ENCODE results near the gene ATAD2B. TPM values are rescaled to one million over a fixed set of nuclear protein-coding genes. Genes with fewer than 3 reads are reported as not detected.
"Not testable (repeated sequence)": the region's sequence is repeated elsewhere in the genome, so short reads cannot be mapped to it uniquely, and the experiment has no call there.

The ATAD2B gene
- total and polyA plus RNA-seq, 4 donors, result 4.1 to 77.3 (median 17.0) TPM

GRCh38 chr2:23745068-23745725 is 181.7 kb downstream of the ATAD2B start:
- Histone ChIP-seq H3K27ac (ENCODE audit: low read depth in 1 of 2, low read length in 1 of 2) (no peak overlapping the region), H3K36me3 (ENCODE audit: control insufficient read depth in 4 of 4, insufficient read depth in 4 of 4, low read length in 4 of 4) (peaks cover 0 to 3% (median under 1%) of the 10 kb centered on the region in 4 donors), H3K4me3 (no peak overlapping the region), H3K27me3 (ENCODE audit: control insufficient read depth in 3 of 3, insufficient read depth in 3 of 3, low read length in 2 of 3) (no peaks in the 10 kb centered on the region), H3K9me3 (ENCODE audit: control insufficient read depth in 4 of 4, insufficient read depth in 3 of 4, low read length in 3 of 4) (no peaks in the 10 kb centered on the region), H3K4me1 (ENCODE audit: control insufficient read depth in 5 of 5, insufficient read depth in 5 of 5, low read length in 5 of 5) (peaks cover 0 to 6% (median 0%) of the 10 kb centered on the region in 5 donors), H3K9ac (ENCODE audit: insufficient read depth in 1 of 2, low read length in 2 of 2) (no peak overlapping the region)
- no peak for TF ChIP-seq CTCF (IDR thresholded peaks at IDR 0.05; ENCODE audit: control extremely low read depth, extremely low read depth)
- no peak for ATAC-seq (ENCODE audit: insufficient read depth, low FRiP score)
- DNase-seq, result no peak
- whole genome bisulfite sequencing, 2 donors, result 89 to 92% methylated on average over 8 of the region's 8 CpGs

GRCh38 chr2:23736783-23737182 is 190.1 kb downstream of the ATAD2B start:
- H3K9ac ChIP-seq (ENCODE audit: insufficient read depth in 1 of 2, low read length in 2 of 2); H3K27ac ChIP-seq (ENCODE audit: low read depth in 1 of 2, low read length in 1 of 2); ATAC-seq (ENCODE audit: insufficient read depth, low FRiP score); H3K4me1 ChIP-seq (ENCODE audit: control insufficient read depth in 5 of 5, insufficient read depth in 5 of 5, low read length in 5 of 5); H3K9me3 ChIP-seq (ENCODE audit: control insufficient read depth in 4 of 4, insufficient read depth in 3 of 4, low read length in 3 of 4); H3K36me3 ChIP-seq (ENCODE audit: control insufficient read depth in 4 of 4, insufficient read depth in 4 of 4, low read length in 4 of 4); H3K4me3 ChIP-seq; H3K27me3 ChIP-seq (ENCODE audit: control insufficient read depth in 3 of 3, insufficient read depth in 3 of 3, low read length in 2 of 3); DNase-seq: not testable (repeated sequence)
- 96 to 97% methylated on average over 9 of the region's 9 CpGs for WGBS, 2 donors

GRCh38 chr2:23734416-23734815 is 192.5 kb downstream of the ATAD2B start:
- ATAC-seq (ENCODE audit: insufficient read depth, low FRiP score), result no peak

GRCh38 chr2:23723029-23723428 is 203.9 kb downstream of the ATAD2B start:
- DNase-seq; H3K9me3 ChIP-seq (ENCODE audit: control insufficient read depth in 4 of 4, insufficient read depth in 3 of 4, low read length in 3 of 4); H3K27ac ChIP-seq (ENCODE audit: low read depth in 1 of 2, low read length in 1 of 2); H3K4me3 ChIP-seq; ATAC-seq (ENCODE audit: insufficient read depth, low FRiP score); H3K27me3 ChIP-seq (ENCODE audit: control insufficient read depth in 3 of 3, insufficient read depth in 3 of 3, low read length in 2 of 3); H3K9ac ChIP-seq (ENCODE audit: insufficient read depth in 1 of 2, low read length in 2 of 2): not testable (repeated sequence)
- WGBS, 2 donors, result 97 to 98% methylated on average over 3 of the region's 3 CpGs
- Histone ChIP-seq H3K36me3 (ENCODE audit: control insufficient read depth in 4 of 4, insufficient read depth in 4 of 4, low read length in 4 of 4) (peaks cover 0 to 15% (median 4%) of the 10 kb centered on the region in 4 donors), H3K4me1 (ENCODE audit: control insufficient read depth in 5 of 5, insufficient read depth in 5 of 5, low read length in 5 of 5) (peaks cover 0 to 15% (median 0%) of the 10 kb centered on the region in 5 donors)

More at GRCh38 chr2:23734416-23734815, 192.5 kb downstream of the ATAD2B start:
- Histone ChIP-seq H3K36me3 (ENCODE audit: control insufficient read depth in 4 of 4, insufficient read depth in 4 of 4, low read length in 4 of 4) (peaks cover 0 to 4% (median 1%) of the 10 kb centered on the region in 4 donors), H3K4me3 (no peak overlapping the region), H3K4me1 (ENCODE audit: control insufficient read depth in 5 of 5, insufficient read depth in 5 of 5, low read length in 5 of 5) (no peaks in the 10 kb centered on the region), H3K9me3 (ENCODE audit: control insufficient read depth in 4 of 4, insufficient read depth in 3 of 4, low read length in 3 of 4) (peaks cover 0 to 2% (median 0%) of the 10 kb centered on the region in 4 donors), H3K27me3 (ENCODE audit: control insufficient read depth in 3 of 3, insufficient read depth in 3 of 3, low read length in 2 of 3) (no peaks in the 10 kb centered on the region), H3K27ac (ENCODE audit: low read depth in 1 of 2, low read length in 1 of 2) (no peak overlapping the region), H3K9ac (ENCODE audit: insufficient read depth in 1 of 2, low read length in 2 of 2) (no peak overlapping the region)
- WGBS, 2 donors, result 56 to 76% methylated on average over 3 of the region's 3 CpGs
- no peak for DNase-seq
- no peak for TF ChIP-seq CTCF (IDR thresholded peaks at IDR 0.05; ENCODE audit: control extremely low read depth, extremely low read depth)
